ENCODE results near the gene PRSS38.

Gene PRSS38

DNA sequence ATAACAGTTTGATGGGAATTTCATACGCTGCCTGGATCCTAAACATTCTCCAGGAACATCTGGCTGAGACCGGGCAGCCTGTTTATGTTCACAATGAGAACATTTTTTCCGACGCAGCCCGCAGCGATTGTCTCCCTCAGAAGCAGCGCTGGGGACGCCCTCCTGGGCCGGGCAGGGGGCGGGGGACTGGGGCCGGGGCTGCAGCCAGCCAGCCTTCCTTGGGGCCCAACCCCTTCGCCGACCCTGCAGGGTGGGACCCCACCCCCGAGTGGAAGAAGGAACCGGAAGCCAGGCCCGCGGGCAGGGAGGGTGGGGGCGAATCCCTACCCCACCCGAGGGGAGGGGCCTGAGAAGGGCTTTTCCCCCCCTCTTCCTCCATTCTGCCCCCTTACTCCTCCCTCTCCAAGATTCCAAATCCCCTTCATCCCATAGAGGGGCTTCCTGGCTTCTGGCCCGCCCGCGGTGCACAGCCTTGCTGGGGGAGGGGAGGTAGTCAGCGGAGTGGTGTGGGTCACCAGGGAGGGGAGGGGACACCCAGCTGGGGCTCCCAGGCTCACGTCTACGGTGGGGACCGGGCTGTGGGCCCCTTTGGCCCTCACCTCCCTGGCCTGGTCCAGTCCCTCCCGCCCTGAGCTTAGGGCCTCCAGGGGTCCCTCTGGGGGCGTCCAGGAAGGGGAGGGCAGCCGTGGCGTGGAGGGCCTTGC, 71.7 kb downstream of the PRSS38 start:
- DNase-seq: no peak

DNA sequence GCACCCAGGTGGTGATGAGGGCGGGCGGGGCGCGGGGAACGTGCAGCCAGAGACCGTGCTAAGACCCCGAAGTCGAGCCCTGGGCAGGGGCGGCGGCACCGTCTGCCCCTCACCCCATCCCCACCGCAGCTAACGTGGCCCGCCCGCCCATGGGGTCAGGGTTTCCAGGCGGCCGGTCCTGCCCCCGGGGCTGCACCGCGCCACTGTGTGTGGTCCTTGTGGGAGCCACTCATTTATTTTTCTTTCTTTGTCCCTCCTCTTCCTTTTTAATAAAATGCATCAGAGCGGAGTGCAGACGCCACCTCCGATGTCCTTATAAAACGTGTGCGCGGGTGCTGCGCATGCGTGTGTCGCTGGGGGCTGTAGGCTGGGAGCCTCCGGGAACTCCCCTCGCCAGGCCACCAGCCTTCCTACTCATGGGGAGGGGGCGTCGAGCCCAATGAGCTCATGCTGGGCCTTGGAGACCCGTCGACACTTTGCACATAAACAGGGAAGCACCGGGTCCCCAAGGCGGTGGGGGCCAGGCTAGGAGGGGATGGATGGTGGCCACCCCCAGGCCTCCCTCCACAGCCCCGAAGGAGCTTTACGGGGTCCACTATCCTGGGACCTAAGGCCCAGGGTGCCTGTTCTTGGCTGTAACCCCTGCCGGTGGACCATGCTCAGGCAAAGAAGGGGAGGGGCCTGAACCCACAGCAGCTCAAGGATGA, 72.4 kb downstream of the PRSS38 start:
- DNase-seq: no peak

DNA sequence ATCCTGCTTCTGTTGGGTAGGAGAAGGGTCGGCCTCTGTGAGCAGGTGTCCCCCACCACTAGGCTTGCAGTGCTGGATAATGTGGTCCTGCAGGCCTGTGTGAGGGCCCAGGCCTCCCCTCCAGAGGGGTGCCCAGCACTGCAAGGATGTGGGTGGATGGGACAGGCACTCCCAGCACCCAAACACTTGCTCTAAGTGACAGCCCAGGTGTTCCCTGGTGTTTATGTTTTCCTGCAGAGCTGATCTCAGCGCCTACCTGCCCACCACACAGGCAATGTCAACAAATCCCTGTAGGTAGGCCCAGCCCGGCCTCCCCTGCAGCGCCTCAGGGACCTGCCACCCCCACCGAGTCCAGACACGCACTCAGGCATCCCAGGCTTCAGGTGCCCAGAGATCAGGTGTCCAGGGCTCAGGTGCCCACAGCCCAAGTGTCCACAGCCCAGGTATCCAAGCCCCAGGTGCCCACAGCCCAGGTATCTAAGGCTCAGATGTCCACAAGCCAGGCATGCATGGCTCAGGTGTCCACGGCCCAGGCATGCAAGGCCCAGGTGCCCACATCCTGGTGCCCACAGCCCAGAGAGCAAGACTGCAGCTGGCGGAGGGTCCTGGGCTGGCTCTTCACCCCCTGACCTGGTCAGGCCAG, 73.0 kb downstream of the PRSS38 start:
- no peak for DNase-seq

DNA sequence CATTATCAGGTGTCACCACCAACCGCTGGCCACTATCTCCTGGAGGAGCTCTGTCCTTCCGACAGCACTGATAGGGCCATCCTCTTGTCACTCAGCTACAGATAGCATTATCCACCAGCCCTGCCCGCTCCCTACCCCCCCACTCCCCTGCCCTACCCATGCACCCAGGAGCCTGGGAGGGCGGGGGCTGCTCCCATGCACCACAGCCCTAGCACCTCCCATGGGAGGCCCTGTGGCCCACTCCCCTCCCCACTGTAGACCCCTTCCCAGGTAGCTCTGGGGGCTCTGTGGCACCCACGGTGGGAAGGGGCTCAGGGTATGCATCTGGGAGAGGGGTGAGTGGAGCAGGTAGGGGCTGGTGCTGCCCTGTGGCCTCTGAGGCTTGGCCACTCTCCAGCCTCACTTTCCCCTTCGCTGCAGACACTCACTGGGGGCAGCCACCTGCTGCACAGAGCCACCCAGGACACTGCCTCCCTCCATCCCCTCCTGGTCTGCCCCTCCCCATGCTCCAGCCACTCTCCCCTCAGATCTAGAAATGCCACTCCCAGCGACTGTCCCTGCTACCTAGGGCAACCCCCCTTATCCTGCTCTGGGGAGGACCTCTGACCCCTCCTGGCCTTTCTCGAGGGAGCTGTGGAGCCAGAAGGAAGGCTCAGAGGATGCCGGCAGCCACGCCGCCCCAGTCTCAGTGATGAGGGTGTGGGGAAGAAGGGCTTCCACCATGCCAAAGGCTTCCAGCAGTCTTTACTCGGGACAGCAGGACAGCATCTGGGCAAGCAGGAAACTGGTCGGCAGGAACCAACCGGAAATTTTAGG, 73.8 kb downstream of the PRSS38 start:
- no peak for DNase-seq

DNA sequence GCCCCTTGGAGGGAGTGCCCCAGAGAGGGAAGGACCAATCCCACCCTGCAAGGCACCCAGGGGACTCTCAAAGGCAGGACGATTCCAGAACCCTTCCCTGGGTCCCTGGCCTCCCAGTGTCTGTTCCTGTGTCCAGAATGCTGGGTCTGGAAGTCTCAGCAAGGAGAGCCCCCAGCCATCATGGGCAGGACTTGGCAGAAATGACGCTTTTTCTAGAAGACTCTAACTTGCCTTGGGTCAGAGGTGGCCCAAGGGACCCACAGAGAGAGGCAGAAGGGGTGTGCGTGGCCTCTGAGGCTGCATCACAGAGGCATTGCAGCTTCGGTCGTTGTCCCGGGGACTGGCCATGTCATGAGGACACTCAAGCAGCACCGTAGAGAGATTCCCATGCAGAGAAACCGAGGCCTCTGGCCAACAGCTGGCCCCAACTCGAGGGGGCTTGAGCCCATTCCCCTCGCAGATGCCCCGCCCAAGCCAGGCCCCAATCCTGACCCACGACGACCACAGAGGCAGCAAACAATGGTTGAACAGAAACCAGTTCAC, 74.5 kb downstream of the PRSS38 start:
- no peak for DNase-seq

DNA sequence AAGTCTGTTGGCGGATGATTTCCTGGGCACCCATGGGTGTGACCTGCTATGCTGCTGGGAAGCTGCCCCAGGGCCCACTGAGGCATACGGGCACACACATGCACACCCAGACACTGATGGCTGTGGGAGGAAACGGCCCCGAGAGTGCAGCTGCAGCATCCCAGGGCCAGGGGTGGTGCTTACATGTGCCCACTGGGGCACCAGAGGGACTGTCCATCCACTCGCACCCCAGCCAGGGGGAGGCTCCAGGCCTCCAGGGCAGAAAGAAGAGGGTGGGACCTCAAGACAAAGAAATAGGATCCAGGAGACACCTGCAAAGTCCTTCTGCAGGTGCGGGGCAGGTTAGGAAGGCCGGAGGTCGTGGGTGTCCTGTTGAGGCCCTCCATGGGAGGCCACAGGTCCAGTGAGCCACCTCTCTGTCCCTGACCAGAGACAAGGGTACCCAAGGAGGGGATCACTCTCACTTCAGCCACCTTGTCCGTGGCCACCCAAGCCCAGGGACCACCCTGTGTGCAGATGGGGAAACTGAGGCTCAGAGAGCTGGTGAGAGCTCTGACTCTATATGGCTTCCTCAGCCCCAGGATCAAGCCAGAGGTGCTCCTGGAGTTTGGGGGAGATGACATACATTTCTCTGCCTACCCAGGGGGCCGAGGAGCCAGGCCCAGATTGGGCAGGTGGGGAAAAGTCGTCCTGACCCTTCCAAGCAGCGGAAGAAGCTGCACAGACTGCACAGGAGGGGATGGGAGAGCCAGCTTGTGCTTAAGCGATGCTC, 75.2 kb downstream of the PRSS38 start:
- no peak for DNase-seq

DNA sequence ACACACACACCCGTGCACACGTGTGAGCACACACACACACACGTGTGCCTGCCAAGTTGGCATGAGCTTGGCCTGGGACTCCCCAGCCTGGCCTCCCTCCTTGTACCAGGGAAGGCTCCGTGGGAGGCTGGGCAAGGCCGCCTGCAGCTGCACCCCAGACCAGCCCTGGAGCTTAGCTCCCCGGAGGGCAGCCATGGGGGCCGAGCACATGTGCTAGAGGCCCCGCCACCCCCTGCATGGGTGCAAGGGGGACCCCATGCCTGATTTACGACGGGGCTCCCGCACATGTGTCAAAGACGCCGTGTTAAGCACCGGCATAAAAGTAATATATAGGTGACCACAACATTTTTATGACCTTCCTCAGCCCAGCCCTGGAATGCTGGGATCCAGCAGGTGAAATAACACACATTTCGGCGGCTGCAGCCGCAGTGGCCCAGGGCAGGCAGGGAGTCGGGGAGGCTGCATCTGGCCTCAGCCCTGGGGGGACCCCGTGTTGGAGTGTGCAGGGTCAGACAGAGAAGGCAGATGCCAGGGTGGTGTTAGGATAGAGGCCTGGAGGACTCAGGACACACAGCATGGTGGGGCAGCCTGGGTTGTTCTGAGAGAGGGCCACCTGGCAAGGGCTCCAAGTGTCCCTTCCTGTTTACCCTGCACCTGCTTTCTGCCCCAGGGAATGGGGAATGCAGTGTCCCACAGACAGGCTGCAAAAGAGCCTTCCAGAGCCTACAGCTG, 75.9 kb downstream of the PRSS38 start:
- no peak for DNase-seq

DNA sequence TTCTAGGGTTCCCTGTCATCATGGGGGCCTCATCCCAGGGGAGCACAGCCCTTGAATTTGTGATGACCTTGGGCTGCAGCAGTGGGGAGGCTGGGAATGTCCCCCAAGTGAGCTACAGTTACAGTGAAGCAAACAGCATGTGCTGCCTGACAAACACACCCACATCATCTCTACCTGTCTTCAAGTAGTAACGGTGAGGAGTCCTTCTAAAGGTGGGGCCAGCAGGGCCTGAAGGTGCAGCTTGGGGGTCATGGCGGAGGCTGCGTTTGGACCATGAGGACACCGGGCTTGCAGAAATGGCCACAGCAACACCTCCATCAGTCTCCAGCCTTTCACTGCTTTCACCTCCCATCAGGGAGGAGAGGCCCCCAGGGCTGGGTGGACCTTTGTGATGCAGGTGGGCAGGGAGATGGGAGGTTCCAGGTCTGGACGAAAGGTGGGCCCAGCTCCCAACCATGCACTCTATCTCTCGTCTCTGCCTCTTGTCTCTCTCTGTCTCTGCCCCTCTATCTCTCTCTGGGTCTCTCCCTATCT, 76.5 kb downstream of the PRSS38 start:
- DNase-seq: no peak

DNA sequence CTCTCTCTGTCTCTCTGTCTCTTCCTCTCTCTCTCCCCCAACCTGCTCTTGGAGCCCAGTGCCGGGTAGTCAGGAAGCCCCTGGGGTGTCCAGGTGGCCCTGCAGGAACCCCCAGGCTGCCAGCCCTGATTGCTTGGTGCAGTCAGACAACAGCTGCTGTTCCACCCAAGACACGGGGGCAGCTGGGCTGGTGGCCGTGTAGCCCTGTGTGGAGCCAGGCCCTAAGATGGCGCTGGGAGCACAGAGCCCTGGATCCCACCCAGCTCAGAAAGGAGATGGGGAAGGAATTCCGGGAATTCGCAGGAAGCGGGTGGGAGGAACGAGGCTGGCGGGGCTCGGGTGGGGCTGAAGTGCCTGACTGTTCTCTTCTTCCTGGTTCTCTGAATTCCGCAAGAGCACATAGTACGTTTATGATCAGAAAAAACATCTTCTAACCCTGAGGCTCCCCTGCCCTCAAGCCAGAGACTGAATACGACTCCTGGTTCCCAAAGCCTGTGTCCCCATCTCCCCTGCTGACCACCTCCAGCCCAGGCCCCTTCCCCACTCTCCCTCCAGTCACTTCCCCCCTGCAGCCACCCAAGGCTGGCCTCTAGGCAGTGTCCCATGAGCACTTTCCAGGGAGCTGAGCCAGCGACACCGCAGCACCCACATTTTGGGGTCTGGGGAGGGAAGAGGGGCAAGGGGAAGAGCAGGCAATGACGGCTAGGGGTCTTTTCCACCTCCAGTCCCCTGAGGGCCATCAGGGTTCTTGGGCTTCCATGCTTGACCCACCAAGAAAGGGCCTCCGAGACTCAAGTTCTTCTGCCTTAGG, 77.2 kb downstream of the PRSS38 start:
- DNase-seq: no peak

DNA sequence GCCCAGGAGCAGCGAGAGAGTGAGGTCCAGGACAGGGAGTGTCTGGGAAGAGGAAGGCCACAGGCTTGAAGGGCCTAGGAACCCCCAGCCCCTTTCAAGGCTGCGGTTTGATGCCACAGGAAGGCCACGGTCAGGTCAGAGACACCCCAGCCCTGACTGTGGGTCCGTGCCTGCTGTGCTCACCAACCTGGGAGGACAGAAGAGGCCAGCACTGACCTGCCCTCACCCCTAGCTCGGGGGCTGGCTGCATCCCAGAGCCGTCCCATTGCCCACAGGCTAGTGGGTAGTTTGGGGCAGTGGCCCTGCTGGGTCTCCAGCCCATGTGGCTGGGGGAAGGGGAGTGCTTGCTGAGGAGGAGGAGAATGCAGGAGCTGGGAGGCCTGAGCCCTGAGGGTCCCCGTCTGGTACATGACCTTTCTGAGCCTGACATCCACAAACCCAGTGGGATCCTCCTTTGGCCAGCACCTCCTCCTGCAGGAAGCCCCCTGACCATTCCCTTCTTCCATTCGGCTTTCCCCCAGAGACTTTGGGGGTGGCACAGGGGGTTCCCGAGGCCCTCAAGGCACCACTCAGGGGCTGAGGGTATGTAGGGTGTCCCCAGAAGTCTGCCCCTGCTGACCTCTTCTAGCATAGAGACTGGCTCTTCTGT, 77.9 kb downstream of the PRSS38 start:
- no peak for DNase-seq

DNA sequence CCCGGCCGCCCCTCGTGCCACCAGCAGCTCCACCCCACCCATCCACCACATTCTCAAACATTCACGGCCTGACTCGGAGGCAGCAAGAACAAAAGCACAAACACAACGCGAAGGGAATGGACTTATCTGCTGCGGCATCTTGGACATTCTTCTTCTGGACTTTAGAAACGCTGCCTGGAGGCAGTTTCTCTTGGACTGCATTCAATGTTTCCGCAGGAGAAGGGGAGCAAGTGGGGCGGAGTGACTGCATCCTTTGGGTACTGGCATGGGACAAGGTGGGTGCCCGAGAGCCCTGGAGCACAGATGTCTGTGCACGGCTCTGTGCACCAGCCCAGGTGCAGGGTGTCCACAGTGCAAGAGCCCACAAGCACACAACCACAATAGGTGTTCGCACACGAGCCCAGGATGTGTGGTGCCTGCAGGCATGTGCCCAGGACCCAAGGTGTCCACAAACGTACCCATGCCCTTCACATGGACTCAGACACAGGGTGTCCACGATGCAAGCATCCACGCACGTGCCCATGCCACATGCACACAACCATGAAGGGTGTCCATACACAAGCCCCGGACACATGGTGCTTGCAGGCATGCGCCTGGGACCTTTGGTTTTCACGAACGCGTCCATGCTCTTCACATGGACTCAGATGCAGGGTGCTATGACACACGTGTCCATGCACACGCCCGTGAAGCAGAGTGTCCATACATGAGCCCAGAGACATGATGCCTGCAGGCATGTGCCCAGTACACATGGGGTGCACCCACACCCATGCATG, 78.7 kb downstream of the PRSS38 start:
- no peak for DNase-seq

DNA sequence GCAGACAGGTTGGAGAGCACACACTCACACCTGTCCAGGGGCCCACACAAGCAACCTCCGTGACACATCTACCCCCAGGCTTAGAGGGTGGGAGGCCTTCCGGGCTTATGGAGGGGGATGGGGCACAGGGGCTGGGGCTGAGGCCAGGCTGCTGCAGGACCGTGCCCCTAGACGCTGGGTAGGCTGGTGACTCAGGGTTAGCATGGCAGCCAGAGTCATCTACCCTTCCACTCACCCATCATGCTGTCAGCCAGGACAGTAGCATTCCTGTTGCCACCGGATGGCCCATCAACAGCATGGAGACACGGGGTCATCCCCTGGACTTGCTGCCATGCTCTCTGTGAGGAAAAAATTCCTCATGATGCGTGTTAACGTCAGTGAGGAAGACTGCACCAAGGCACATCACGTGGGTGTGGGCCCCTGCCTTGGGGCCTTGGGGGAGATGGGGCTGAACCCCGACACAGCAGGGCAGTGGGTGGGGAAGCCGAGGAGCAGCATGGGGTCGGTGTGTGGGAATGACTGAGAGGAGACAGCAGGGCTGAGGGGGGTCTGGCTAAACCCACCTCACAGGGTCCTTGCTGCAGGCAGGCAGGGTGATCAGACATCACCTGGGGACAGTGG, 79.5 kb downstream of the PRSS38 start:
- no peak for DNase-seq

Measured in hippocampal formation (tissue), 2 donors.